COLO668 (cell line): ENCODE data around the gene FBXL17.
A peak's percentile ranks its signal among the peaks of the same experiment; 100 is the strongest.
"Not testable (repeated sequence)": the region's sequence is repeated elsewhere in the genome, so short reads cannot be mapped to it uniquely, and the experiment has no call there.

Experiments used
- DNase-seq: peaks from one replicate; lab custom pipeline; 2025; ENCODE audit not compliant: unreplicated experiment; lab: John Stamatoyannopoulos, UW

Gene FBXL17

DNA sequence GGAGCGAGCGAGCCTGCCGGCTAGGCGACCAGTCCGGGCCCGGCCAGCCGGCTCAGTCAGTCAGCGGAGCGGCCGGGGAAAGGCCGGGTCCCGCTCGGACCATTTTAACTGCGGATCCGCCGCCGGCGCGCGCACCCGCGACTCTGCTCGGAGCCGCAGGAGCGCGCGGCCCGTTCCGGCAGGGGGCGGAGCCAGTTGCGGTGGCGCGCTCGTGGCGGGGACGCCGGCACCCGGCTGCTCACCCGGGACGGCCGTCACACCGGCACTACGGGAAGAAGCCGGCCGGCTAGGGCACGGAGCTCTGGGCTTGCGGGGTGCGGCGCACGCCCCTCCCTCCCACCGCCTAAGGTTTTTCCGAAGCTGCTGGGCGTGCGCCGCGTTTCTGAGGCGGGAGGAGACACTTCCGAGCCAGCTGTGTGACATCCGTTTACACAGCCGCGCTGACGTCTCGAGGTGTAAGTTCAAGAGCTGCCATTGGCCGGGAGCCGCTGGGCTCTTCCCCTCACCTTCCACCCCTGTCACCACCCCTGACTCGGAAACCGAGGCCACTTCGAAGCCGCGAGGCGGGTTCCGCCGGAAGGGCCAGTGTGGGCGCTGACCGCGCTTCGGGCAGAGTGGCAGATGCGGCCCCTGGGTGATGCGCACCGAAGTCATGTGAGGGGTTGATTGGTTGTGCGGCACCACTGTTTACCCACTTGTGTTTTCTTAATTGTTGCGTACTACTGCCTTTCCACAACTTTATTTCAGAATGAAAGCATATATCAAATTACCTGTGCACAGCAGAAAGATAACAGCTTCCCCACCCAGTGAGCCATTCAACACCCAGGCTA is at the start of gene FBXL17:
Gene FBXL17, minus strand, starts transcription at position 145 of the 830 bp plus-strand sequence.
- peak; percentile 90 for DNase-seq

DNA sequence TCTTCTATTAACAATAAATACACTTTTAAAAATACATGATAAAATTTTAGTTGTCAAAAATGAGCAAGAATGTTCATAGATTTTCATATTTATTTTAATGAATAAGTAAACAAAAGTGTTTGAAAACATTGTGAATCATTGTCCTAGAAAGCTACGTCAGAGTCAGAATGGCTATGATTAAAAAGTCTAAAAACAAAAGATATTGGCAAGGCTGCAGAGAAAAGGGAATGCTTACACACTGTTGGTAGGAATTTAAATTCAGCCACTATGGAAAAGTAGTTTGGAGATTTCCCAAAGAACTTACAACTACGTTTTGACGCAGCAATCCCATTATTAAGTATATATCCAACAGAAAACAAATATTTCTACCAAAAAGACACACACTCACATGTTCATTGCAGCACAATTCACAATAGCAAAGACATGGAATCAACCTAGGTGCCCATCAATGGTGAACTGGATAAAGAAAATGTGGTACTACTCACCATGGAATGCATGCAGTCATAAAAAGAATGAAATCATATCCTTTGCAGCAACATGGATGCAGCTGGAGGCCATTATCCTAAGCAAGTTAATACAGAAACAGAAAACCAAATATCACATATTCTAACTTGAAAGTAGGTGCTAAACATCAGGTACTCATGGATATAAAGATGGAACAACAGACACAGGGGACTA is 49.2 kb upstream of the FBXL17 start:
- DNase-seq = no peak

DNA sequence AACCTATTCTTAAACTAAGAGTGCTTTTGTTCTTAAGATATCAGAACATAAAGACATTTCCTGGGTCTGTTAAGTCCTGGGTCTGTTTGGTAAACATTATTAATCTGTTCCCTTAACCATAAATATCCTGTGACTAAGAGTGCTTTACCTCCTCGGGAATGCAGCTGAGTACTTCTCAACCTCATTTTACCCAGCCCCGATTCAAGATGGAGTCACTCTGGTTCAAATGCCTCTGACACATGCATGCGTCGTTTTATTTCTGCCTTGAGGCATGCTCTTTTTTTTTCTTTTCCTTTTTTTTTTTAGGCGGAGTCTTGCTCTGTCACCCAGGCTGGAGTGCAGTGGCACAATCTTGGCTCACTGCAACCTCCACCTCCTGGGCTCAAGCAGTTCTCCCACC is 39.8 kb upstream of the FBXL17 start:
- DNase-seq = no peak

DNA sequence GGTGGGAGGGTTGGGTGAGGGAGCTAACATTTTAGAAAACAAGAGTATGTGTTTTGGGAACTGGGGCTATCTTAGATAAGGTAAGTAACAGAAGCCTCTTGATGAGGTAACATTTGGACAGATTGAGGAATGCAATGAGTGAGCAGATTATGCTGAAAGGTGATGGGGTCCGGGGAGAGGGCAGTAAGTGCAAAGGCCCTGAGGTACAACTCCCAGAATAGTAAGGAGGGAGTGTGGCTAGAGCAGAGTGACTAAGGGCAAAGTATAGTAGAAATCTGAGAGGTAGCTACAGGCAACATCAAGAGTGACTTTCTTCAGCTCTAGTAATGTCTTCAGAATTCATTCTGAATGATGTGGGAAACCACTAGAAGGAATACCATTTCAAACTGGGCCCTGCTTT is 38.9 kb upstream of the FBXL17 start:
- DNase-seq = no peak

DNA sequence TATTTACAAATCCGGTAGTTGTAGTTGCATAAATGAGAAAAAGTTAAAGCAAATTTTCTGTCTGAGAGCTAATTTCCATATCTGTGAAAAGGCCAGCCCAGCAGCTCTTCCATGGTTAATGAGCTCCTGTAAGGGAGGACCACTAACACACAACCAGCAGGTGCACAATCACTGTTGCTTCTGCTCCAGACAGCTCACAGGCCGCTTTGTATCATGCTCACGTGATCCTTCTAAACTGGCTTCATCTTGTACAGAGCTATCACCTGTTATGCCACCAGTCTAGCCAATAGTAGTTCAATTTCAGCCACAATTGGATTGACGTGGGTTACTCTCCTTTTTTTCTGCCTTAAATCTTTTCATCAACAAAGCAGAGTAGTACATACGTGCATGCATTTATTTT is 38.3 kb upstream of the FBXL17 start:
- DNase-seq = no peak

DNA sequence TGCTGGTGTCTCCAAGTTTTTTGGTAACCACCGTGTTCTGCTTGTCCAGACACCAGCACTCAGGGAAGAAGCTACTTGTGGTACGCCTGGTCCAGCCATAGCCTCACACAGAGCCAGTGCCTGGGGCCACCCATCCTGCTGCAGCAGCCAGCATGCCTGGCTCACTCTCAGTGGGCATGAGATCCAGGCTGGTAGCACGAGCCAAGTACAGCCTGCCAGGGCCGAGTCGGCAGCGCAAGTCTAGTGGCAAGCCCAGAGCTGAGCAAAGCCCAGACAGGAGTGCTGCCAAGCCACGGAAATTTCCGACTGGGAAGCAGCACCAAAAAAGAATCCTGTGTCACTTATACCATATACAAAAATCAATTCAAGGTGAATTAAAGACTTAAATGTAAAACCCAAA is 36.3 kb upstream of the FBXL17 start:
- DNase-seq = no peak

DNA sequence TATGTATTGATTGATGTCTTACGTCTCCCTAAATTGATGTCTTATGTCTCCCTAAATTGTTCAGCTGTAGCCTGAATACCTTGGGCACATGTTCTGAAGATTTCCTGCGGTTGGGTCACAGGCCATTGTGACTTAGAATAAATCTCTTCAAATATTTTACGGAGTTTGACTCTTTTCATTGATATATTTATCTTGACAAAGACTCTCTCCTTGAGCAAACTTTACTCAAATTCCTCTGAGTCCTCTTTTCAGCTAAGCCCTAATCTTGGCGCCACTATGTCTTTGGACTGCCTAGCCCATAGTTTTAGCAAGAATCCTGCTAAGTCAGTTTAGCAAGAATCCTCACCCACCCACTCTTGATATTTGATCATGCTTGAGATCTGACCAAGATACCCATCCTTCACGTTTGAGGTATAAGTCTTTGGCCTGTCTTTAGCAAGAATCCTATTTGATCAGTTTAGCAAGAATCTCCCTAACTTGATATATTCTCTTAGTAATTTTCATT is 35.3 kb upstream of the FBXL17 start:
- DNase-seq = no peak

DNA sequence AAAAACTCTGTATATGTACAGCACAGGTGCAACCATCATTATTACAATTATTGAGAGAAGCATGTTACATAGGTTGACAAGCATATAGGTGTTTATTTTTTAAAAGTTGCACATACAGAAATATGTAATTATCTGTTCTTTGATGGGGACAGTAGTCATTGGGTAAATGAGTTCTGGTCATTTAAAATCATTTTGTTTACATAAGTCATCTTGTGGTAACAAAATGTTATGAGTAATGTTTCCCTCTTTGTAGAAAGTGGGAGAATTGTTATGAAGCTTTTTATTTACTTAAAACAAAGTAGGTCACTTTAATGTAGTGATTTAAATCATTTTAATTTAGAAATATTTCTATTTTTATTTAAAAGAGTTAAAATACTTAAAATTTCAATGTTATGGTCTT is 33.8 kb upstream of the FBXL17 start:
- no peak for DNase-seq

DNA sequence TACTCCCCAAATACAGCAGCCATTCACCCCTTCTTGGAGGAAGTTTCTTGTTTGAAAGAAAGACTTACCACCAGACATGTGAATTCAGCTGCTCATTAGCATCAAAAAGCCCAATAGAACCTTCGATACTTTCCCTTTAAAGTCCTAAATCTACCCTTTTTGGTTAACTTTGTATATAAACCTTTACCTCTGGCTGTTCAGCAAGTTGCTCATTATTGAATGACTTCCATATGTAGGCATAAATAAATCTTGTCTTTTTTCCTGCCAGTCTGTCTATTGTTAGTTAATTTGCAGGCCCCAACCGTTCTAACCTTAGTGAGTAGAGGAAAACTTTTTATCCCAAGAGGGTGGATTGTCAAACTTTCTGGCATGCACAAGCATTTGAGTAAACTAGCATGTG is 27.9 kb upstream of the FBXL17 start:
- no peak for DNase-seq

DNA sequence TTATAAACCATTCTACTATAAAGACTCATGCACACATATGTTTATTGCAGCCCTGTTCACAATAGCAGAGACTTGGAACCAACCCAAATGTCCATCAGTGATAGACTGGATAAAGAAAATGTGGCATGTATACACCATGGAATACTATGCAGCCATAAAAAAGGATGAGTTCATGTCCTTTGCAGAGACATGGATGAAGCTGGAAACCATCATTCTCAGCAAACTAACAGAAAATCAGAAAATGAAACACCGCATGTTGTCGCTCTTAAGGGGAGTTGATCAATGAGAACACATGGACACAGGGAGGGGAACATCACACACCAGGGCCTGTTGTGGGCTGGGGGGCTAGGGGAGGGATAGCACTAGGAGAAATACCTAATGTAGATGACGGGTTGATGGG is 23.3 kb upstream of the FBXL17 start:
- DNase-seq = not testable (repeated sequence)

DNA sequence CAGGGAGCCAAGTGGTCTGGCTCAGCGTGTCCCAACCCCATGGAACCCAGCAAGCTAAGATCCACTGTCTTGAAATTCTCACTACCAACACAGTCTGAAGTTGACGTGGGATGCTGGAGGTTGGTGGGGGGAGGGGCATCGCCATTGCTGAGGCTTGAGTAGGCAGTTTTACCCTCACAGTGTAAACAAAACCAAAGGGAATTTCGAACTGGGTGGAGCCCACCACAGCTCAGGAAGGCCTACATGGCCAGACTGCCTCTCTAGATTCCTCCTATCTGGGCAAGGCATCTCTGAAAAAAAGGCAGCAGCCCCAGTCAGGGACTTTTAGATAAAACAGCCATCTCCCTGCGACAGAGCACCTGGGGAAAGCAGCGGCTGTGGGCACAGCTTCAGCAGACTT is 17.1 kb upstream of the FBXL17 start:
- no peak for DNase-seq

DNA sequence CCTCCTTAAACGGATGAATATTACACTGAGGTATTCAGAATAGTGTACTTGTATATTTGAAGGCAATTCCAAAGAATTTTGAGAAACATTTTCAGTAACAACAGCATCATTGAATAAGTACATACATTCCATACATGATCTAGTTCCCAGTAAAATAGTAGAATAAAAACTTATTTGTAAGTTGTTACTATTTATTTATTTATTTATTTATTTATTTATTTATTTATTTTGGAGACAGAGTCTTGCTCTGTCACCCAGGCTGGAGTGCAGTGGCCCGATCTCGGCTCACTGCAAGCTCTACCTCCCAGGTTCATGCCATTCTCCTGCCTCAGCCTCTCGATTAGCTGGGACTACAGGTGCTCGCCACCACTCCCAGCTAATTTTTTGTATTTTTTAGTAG is 14.9 kb upstream of the FBXL17 start:
- not testable (repeated sequence) for DNase-seq

DNA sequence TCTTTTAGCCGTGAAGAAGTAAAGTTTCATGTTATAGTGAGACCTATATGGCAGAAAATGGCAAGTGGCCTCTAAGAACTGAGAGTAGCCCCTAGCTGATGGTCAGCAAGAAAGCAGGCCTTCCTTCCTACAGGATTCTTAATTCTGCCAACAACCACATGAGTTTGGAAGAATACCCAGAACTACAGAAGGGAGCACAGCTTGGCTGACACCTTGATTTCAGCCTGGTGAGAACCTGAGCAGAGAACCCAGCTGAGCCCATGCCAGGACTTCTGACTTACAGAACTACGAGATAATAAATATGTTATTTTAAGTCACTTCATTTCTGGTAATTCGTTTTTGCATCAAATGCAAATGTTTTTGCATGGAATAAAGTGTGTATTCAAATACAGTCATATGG is 5.9 kb upstream of the FBXL17 start:
- DNase-seq = no peak

DNA sequence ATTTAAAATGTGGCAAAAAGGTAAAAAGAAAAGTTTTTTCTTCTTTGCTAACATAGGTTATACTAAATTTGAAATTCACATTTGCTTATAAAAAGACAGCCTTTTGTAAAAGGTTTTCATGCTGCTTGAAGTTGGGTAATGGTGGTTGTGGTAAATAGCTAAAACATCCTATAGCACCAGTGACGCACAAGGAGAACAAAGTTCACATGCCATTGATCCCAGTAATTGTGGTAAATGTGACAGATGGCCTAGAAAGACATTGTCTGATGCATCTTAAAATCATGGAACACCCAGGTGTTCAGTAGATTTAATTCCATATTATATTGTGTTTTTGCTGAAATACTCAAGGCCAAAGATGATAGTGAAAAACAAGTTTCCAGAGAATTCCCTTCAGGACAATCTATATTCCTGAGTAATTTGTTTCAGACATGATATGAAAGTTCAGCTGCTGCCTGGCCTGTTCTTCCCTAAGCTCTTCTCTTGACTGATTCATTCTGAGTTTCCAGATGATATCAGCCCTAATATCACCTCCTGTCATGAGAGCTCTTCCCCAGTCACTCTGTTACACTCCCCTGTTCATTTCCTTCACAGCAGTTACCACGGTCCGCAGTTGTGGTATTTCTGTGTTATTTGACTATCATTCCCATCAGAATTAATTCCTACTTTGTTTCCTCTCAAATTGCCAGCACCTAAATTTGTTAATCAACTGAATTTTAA is 4.6 kb upstream of the FBXL17 start:
- no peak for DNase-seq

DNA sequence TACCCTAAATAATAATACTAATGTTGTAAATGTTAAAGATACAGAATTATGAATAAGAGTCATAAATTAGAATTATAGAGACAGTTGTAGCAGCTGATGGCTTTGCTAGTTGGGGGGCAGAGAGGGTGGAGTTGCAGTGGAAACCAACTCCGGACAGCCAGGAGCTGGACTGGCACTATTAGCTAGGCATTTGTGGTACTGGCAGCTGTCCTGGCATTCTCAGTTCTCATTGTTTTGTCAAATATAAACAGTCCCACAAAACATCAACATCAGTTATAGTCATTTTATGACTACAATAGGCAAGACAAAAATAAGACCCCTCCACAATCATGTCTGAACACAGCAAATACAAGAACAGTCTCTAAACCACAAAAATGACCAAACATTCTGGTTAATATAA is 2.8 kb upstream of the FBXL17 start:
- DNase-seq = no peak

DNA sequence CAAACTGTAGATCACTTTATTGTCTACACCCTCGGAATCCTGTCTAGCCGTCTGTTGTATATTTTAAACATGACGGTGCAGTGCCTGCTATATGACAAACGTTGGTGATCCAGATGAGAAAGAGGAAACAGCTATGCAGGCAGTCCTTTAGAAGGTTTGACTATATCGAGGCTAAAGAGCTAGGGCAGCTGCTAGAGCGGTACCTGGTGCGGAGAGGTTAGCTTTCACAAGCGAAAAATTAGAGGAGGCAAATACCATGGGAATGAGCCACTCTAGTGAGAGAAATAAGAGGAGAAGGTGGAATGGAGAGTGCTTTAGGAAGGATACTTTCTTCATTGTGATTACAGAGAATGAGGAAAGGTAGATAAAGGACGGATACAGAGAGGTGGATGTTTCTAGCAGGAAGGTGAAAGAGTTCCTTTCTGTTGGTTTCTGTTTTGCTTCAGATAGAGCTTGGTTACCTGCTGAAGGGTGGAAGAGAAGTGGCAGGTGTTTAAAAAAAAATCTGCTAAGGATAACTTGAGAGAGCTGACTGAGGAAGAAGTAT is 959 bp upstream of the FBXL17 start:
- DNase-seq = peak; percentile 30

DNA sequence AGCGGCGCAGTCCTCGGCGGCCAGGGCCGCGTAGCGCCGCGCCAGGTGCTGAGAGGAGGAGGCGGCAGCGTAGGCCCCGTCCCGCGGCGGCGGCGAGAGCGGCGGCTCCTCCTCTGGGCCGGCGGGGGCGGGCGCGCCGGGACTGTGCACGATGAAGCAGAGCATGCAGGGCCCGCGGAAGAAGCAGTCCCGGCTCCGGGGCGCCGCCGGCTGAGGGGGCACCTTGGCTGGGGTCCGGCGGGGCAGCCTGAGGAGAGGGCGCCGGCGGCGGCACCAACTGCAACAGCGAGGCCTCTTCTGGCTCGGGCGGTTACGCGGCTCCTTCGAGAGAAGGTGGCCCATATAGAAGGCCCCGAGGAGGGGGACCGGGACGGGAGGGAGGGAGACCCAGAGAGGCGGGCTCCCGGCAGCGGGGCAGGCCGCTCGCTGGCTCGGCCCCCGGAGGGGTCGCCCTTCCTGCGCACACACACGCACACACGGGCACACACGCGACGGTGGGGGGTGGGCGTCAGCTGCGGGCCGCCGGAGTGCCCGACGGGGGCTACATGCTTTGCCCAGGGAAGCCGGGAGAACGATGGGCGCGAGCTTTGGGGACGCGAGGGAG is 446 bp downstream of the FBXL17 start:
- DNase-seq = peak; percentile 74

DNA sequence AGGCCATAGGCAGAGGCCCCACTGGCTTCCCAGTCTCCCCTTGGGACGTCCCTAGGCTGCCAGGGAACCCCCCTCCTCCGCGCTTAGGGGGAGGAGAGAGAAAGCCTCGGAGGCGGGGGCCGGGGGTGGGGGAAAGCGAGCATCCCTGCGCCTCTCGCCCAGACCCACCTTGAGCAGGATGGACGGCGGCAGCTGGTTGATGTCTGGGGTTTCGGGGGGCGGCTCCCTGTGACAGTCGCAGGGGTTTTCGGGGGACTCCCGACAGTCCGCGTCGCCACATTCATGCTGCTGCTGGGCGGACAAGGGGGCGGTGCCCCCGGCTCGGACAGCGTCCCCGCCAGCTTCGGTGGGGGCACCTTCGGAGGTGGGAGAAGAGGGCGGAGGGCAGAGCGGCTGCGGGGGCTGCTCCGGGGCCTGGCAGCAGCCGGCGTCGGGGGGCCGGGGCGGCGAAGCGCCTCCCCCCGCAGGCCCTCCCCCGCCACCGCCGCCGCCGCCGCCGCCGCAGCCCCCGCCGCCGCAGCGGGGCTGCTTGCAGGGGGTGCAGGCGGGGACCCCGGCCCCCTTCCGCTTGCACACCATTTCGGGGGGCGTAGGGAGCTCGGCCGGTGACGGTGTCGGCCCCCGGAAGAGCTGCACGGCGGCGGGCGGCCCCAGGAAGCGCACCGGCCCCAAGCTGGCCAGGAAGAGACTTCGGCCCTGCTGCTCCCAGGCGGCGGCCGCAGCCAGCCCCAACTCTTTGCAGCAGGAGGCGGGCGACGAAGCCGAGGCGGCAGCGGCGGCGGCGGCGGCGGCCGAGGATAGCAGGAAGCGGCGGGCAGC is 1.2 kb downstream of the FBXL17 start:
- DNase-seq = peak; percentile 46

DNA sequence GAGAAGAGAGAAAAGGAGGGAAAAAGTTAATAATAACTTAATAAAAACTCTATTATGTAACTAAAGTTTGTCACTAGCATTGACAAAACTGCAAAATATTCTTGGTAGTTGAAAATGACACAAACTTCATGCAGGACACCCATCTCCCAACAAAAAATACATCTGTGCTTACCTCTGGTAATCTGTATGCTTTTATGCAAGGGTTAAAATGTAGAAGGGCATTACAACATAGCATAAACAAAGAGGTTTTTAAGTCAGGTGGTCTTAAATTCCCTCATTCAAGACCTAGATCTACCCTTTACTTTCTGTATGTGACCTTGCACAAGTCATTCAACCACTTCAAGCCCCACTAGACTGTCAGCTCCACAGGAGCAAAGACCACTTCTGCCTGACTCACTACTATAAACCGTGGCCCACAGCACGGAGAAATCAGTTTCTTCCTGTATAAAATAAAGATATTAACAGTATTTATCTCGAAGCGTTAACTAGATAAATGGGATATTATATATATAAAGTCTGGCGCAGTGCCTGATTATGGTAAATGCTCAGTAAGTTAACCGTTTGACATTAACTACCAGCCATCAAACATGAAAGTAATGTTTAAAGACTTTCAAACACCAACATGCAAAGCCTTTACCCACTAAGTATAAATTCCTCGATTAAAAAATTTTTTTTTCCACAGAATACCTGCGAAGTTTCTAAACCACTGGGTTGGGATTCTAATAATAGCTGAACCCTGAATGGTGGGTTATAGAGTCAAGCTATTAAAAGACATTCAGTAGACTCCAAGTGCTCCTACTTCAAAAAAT is 2.0 kb downstream of the FBXL17 start:
- DNase-seq = no peak
